Suprapubic skin (tissue), 3 donors: ENCODE results near the gene GRIA1.

Source experiments
- CTCF ChIP-seq, 2 donors: fragments of 200-600 bp in 1 of 2; fragments of 450-650 bp in 1 of 2; sonication (generic) in 1 of 2; IDR thresholded peaks; one replicate each; pipeline ENCODE4 v1.5.1; 2016 to 2019; ENCODE audit warnings: antibody characterized with exemption in 2 of 2, mild to moderate bottlenecking in 1 of 2, moderate library complexity in 1 of 2
- EP300 ChIP-seq: sonication (generic); formaldehyde crosslinking; IDR thresholded peaks from one replicate; pipeline ENCODE4 v1.6.1; 2017; ENCODE audit warnings: antibody characterized with exemption
- POLR2A ChIP-seq, 2 donors: fragments of 450-650 bp; IDR thresholded peaks; one replicate each; pipeline ENCODE4 v1.6.1; 2017; ENCODE audit warnings: antibody characterized with exemption in 2 of 2, mild to moderate bottlenecking in 2 of 2, moderate library complexity in 2 of 2

DNA sequence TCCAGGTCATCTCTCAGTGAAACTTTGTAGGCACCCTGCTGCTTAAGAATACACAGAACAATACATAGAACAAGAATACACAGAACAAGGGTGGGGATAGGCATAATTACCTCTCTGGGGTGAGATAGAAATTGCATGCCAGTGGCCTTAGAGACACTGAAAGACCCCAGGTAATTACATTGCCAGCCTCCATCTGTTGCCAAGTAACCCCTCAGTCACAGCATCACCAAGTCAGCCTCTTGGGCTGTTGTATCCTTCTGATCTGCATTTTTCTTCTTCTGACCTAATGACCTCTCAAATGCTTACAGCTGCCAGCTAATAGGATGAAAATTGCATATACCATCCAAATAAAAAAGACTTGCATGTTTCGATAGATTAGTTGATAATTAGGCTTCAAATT lies 167.7 kb downstream of the GRIA1 start:
- no peak for TF ChIP-seq CTCF (IDR thresholded peaks at IDR 0.05)
- no peak for TF ChIP-seq EP300
- no peak for TF ChIP-seq POLR2A (IDR thresholded peaks at IDR 0.05)
